Smooth muscle cell of bladder (primary cell): Measurements from ENCODE around the gene NEU4. TPM values are rescaled to one million over a fixed set of nuclear protein-coding genes. Genes with fewer than 3 reads are reported as not detected.

ENCODE experiments used
- total RNA-seq: library from RNA; depleted of rRNA; stranded (reverse); fragments of >200 nt; gene quantifications from 2 replicates; pipeline ENCODE4 v1.2.3, GENCODE V29; 2014

Gene NEU4, protein sequence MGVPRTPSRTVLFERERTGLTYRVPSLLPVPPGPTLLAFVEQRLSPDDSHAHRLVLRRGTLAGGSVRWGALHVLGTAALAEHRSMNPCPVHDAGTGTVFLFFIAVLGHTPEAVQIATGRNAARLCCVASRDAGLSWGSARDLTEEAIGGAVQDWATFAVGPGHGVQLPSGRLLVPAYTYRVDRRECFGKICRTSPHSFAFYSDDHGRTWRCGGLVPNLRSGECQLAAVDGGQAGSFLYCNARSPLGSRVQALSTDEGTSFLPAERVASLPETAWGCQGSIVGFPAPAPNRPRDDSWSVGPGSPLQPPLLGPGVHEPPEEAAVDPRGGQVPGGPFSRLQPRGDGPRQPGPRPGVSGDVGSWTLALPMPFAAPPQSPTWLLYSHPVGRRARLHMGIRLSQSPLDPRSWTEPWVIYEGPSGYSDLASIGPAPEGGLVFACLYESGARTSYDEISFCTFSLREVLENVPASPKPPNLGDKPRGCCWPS
- total RNA-seq, result under 0.01 TPM in 1 of 2 replicates, not detected in the other

DNA sequence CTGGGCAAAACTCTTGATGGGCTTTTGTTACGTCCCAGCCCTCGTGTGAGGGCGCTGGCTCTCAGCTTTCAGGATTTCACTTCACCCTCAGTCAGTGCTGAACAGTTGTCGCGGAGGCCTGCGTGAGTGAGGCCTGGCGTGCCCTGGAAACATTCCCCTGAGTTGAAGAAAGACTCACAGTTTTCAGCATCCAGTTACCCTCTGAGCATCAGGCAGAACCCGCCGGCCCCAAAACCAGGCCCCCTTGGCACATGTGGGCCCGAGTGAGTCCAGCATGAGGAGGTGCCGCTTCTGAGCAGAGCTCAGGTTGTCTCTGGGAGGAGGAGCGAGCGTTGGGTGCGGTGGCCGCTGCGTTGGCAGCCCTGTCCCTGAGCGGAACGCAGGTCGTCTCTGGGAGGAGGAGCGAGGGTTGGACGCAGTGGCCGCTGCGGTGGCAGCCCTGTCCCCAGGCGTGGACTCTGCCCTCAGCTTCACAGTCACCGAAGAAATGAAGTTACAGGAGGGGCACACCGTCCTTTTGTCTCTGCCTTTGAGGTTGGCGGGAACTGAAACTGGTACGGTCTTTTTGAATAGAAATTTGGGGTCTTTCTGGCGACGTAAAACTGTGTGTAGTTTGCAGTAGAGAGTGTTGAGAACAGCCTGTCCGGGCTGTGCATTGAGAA lies at the start of gene NEU4:
Gene NEU4, plus strand, starts transcription at position 473 of the 662 bp plus-strand sequence. CDS start 5,292 bp downstream, outside the sequence.

GRCh38 chr2:241776336-241777169 lies 32.4 kb upstream of the NEU4 start, which contains the start of gene GAL3ST2:
GAL3ST2 (plus strand) TSS chr2:241776822; CDS start chr2:241776956, 134 bp downstream.

GRCh38 chr2:241858206-241859016 lies 49.4 kb downstream of the NEU4 start, which contains the start of gene PDCD1:
PDCD1 (minus strand) TSS chr2:241858894; CDS start chr2:241858838, 56 bp downstream.

Other genes with a start within 250 kb of the NEU4 start
- 43.8 and 48.3 TPM in 2 replicates for gene THAP4, start 172.0 kb upstream of the NEU4 start, total RNA-seq
- 39.4 and 62.1 TPM in 2 replicates for gene ATG4B, start 171.5 kb upstream of the NEU4 start, total RNA-seq
- 11.7 and 13.8 TPM in 2 replicates for gene DTYMK, start 122.4 kb upstream of the NEU4 start, total RNA-seq
- 27.7 and 31.1 TPM in 2 replicates for gene ING5, start 107.2 kb upstream of the NEU4 start, total RNA-seq
- gene D2HGDH, start 74.6 kb upstream of the NEU4 start, total RNA-seq, result 22.1 and 22.2 TPM in 2 replicates
- gene GAL3ST2, start 32.4 kb upstream of the NEU4 start, total RNA-seq, result 0.18 TPM in 1 of 2 replicates, not detected in the other
- not detected in 2 replicates for gene PDCD1, start 49.7 kb downstream of the NEU4 start, total RNA-seq
- gene RTP5, start 60.5 kb downstream of the NEU4 start, total RNA-seq, result not detected in 2 replicates